Fibroblast of pulmonary artery (primary cell): ENCODE data around the gene KRT37.
A peak's percentile ranks its signal among the peaks of the same experiment; 100 is the strongest.

Experiments
- DNase-seq: peaks from one replicate; pipeline ENCODE4 v3.0.0-alpha.2; 2010; ENCODE audit warnings: low read depth
- H3K4me3 ChIP-seq: replicated peaks from 2 replicates; pipeline ENCODE4 v1.5.1; 2011; ENCODE audit warnings: low read depth, mild to moderate bottlenecking, control low read depth, low read length, moderate library complexity
- TF ChIP-seq, protein P1 (sequence below): IDR thresholded peaks from 2 replicates; pipeline ENCODE4 v1.5.1; 2011; ENCODE audit warnings: mild to moderate bottlenecking, control low read depth, low read length, inconsistent platforms; ENCODE audit errors: missing control alignments

The KRT37 gene

GRCh38 chr17:41411072-41411840, 13.1 kb downstream of the KRT37 start:
- TF ChIP-seq, protein P1, sequence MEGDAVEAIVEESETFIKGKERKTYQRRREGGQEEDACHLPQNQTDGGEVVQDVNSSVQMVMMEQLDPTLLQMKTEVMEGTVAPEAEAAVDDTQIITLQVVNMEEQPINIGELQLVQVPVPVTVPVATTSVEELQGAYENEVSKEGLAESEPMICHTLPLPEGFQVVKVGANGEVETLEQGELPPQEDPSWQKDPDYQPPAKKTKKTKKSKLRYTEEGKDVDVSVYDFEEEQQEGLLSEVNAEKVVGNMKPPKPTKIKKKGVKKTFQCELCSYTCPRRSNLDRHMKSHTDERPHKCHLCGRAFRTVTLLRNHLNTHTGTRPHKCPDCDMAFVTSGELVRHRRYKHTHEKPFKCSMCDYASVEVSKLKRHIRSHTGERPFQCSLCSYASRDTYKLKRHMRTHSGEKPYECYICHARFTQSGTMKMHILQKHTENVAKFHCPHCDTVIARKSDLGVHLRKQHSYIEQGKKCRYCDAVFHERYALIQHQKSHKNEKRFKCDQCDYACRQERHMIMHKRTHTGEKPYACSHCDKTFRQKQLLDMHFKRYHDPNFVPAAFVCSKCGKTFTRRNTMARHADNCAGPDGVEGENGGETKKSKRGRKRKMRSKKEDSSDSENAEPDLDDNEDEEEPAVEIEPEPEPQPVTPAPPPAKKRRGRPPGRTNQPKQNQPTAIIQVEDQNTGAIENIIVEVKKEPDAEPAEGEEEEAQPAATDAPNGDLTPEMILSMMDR: no peak
- DNase-seq: no peak
- no peak overlapping the region for H3K4me3 ChIP-seq

- TF ChIP-seq, protein P1: no peak
Observed at GRCh38 chr17:41407226-41407625, 17.2 kb downstream of the KRT37 start.

DNA sequence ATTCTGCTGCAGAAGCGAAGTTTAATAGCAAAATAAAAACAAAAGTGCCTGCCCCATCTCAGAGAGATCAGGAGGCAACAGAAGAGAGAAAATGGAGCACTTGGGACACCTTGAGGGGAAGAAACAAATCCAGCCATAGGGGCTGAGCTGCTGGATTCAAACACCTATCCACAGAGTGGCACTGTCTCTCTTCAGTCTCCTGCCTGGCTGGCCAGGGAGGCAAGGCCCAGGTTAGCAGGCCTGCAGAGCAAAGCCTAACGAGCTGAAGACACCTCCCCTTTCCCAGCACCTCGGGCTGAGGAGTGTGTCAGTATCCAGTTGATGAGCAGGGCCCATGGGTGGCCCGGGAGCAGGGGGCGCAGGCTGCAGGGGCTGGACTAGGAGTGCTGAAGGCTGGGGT, 18.2 kb downstream of the KRT37 start:
- TF ChIP-seq, protein P1: no peak
- DNase-seq: no peak
- no peak overlapping the region for H3K4me3 ChIP-seq

More at GRCh38 chr17:41407226-41407625, 17.2 kb downstream of the KRT37 start:
- H3K4me3 ChIP-seq: no peak overlapping the region
- DNase-seq: no peak

- TF ChIP-seq, protein P1: no peak
- peak; percentile 84 for DNase-seq
- no peak overlapping the region for H3K4me3 ChIP-seq
Observed at GRCh38 chr17:41404024-41404671, 20.2 kb downstream of the KRT37 start.

- no peak overlapping the region for H3K4me3 ChIP-seq
- peak; percentile 17 for DNase-seq
- TF ChIP-seq, protein P1: no peak
Observed at GRCh38 chr17:41403404-41404023, 20.9 kb downstream of the KRT37 start.

DNA sequence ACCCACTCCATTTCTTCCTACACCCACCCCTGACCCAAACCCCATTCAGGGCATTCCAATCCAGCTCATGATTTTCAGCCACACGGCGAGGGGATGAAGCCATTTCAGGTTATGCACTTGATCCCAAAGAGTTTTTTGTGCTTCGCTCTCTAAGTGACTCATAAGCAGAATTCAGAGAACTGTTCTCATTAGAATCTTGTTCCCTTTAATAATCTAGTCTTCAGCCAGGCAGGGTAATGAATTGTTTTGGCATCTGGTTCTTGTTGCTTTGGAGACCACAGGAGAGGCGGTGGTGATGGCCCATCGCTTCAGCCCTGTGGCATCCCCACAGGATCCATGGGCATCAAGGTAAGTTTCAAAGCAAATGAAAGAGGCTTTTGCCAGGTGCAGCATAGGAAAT, 22.2 kb downstream of the KRT37 start:
- TF ChIP-seq, protein P1: no peak
- no peak overlapping the region for H3K4me3 ChIP-seq
- no peak for DNase-seq
